ENCODE data around the gene URAD. TPM values are rescaled to one million over a fixed set of nuclear protein-coding genes. Genes with fewer than 3 reads are reported as not detected.
A peak's percentile ranks its signal among the peaks of the same experiment; 100 is the strongest.
"Not testable (repeated sequence)": the region's sequence is repeated elsewhere in the genome, so short reads cannot be mapped to it uniquely, and the experiment has no call there.

Gene URAD, protein sequence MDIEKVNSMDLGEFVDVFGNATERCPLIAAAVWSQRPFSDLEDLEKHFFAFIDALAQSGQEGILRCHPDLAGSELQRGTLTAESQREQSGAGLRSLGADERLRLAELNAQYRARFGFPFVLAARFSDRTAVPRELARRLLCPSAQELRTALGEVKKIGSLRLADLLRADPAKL
- not detected in 2 replicates for total RNA-seq (2014; rRNA removed; shearing (Covaris generic))

DNA sequence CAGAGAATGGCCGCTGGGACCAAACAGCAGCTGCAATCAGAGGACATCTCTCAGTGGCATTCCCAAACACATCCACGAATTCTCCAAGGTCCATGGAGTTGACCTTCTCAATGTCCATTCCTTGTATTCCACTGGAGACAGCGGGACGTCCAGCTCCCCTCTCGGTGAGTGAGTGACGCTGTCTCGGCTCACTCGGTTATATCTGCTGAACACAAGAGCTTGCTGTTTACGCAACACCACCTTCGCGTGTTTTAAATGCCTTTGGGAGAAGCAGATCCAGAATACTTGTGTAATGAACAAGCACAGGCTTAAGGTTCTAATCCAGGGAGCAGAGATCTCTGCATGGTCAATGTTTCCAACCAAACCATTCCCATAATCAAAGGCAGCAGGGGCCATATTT lies at the start of gene URAD:
Gene URAD (minus strand): TSS at position 174 of the 400 bp plus-strand sequence. CDS start 56 bp downstream, at position 118.
- DNase-seq (ENCODE audit: low spot score) = no peak

DNA sequence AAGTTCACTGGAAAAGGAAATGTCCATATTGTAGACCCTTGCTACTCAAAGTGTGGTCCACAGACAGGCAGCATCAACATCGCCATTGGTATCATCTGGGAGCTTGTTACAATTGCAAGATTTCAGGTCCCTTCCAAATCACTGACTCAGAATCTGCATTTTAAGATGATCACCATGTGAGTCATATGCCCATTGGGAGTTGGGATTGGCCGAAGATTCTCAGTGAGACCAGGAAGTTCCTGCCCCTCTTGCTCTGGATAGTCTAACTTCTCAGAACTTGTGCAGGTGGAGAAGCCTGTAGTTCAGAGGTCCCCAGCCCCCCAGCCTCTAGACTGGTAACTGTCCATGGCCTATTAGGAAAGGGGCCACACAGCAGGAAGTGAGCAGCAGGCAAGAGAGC lies 48.9 kb upstream of the URAD start:
- DNase-seq (ENCODE audit: low spot score) = peak; percentile 4

DNA sequence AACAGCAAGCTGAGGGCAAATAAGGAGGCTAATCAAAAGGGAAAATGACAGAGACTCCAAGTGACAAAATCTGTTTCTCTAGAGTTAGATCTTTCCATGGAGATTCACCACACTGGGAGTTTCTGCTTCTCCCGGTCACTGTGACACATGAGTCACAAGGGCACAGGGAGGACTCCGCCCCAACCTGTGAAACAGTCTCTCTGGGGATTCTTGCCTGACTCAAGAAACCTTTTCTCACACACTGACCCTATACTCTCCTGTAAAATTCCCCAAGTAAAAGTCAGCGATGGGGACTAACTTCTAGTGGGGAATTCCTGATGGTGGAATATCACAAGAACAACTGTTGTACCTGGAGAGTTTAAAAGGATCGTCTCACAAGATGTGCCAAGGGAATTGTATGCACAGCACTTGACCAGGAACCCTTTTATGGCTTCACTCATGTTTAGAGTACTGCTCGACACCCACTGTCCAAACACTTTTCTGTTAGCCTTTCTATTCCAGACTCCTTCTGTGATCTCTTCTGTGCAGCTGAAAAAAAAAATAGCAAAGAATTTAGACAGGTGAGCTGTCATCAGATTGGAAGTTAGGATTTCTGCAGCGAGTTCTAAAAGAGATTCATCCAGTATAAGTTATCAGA lies 46.8 kb upstream of the URAD start:
- no peak for DNase-seq (ENCODE audit: low spot score)

DNA sequence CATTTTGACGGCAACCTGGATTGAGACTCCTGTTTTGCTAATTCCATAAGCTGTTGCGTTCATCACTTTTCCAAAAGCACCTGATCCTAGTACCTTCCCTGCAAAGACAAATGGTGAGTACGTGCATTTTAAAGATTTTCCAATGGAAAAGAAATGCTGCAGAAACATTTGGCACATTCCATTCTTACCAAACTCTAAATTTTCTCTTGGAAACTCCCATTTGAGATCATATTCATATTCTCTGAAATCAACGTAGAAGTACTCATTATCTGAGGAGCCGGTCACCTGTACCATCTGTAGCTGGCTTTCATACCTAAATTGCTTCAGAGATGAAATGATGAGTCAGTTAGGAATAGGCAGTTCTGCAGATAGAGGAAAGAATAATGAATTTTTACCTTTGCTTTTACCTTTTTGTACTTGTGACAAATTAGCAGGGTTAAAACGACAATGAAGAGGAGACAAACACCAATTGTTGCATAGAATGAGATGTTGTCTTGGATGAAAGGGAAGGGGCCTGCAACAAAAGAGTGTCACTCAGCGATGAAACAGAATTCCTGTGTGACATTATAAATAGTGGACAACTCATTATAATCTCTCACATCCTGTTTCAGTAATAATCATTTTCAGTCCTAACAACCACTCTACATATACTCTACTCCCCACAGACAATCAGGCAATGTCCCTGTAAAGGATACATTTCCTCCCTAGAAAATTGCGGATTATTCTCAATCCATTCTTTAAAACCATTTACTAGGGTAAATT lies 45.6 kb upstream of the URAD start:
- no peak for DNase-seq (ENCODE audit: low spot score)

DNA sequence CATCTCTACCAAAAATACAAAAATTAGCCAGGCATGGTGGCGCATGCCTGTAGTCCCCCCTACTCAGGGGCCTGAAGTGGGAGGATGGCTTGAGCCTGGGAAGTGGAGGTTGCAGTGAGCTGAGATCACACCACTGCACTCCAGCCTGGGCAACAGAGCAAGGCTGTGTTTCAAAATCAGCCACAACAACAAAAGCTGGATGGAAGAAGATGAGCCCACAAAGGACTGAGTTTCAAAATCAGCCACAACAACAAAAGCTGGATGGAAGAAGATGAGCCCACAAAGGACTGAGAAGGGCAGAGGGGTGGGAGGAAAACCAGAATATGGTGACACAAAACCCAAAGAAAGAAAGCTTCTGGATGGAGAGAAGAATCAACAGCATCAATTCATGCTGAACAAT lies 43.9 kb upstream of the URAD start:
- not testable (repeated sequence) for DNase-seq (ENCODE audit: low spot score)

DNA sequence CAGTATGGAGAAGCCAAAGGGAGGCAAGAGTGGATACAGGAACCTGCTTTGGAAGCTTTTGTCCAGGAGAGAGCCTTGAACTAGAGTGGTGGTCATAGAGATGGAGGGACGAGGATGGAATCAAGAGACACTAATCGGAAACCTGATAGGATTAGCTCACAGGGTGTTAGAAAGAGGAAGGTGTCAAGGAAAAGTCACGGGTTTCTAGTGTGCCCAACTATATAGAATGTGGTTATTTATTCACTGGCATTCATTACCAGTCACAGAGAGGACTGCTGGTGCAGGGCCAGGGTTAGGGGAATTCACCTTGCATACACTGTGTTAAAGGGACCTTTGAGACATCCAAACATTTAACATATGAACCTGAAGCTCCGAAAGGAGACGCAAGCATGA lies 43.4 kb upstream of the URAD start:
- DNase-seq (ENCODE audit: low spot score) = no peak

DNA sequence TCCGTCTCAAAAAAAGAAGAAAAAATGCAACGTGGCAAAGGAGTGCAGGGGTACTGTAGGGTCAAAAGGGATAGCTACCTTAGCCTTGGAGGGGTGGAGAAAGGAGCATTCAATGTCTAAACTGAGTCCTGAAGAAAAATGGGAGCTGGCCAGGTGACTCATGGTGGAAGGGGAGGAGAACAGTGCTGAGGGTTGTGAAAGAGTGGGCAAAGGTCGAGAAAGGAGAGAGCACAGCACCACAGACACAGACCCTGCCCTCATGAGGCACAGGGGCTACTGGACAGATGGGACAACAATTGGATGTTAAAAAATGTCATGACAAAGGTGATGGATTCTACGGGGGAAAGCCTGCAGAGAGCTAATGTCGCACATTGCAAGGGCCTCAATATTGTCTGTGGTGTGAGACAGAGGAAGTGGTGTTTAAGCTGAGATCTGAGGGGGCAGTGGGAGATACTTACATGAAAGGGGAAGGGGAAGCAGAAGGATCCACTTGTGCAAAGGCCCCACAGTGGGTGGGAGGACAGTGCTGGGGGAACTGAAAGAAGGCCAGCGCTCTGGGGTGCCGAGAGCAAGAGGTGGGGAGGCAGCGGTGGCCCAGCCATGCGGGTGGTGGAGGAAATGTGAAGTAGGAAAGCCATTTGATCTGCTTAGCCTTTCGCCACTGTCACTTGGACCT lies 42.9 kb upstream of the URAD start:
- no peak for DNase-seq (ENCODE audit: low spot score)

DNA sequence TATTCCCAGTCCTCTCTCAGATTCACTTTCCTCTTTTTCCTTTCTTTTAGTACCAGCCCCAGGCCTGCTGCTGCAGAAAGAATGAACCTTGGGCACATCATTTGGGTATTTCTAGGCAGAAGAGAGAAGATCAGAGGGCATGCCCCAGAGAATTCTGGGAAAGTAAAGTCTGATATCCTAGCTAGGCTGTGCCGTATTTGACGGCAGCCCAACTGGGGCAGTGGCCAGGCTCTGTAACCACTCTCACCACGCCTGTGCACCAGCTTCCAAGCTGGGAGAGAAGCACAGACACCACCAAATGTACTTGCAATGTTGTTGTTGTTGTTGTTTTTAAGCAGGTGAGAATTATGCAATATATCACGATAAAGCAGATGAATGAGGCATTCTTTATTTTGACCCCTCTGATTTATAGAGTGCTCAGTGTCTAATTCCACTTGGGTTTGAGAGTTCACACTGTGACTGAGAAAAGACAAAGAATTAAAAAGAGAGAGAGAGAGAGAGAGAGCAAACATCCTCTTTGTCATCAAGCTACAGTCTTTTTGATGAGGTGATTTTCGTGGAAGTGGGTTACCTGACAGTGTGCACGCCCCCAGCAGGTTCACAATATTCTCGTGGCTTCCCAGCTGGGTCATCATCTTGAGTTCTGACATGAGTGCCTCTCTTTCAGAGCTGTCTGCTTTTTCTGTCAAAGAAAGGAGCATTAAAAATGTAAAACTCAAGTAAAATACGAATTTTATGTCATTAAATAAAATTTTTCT lies 39.3 kb upstream of the URAD start:
- no peak for DNase-seq (ENCODE audit: low spot score)

DNA sequence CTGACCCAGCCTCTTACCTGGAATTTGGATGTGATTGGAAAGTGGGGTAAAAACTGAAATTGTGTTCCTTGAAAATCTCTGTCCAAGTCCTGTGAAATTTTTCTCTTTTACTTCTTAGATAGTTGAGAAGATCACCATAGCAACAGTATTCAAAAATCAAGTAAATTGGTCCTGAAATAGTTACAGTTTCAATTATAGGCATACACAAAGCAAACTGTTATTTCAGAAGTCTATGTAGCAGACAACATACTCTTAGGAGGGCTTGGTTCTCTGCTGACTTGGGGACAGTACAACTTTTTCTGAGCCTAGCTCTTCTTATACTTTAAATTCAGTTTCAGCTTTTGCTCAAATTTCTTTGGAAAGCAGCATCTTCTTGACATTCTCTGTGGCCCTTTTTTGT lies 38.6 kb upstream of the URAD start:
- no peak for DNase-seq (ENCODE audit: low spot score)

DNA sequence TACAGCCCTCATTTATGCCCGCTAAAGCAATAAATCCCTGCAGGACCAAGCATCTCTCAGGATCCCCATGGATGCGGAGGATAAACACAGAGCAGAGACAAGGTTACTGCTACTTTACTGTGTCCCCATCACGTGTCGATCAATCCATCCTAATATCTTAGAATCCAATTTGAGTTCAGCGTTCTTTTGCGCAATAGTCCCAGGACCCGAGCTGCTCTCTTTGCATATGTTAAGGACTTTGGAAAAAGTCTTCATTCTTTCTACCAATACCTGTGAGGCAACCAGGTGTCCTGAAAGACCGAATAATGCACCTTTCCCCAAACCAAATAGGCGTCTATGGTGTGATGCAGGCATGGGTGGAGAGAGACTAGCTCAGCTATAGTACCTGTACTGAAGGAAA lies 38.0 kb upstream of the URAD start:
- no peak for DNase-seq (ENCODE audit: low spot score)

DNA sequence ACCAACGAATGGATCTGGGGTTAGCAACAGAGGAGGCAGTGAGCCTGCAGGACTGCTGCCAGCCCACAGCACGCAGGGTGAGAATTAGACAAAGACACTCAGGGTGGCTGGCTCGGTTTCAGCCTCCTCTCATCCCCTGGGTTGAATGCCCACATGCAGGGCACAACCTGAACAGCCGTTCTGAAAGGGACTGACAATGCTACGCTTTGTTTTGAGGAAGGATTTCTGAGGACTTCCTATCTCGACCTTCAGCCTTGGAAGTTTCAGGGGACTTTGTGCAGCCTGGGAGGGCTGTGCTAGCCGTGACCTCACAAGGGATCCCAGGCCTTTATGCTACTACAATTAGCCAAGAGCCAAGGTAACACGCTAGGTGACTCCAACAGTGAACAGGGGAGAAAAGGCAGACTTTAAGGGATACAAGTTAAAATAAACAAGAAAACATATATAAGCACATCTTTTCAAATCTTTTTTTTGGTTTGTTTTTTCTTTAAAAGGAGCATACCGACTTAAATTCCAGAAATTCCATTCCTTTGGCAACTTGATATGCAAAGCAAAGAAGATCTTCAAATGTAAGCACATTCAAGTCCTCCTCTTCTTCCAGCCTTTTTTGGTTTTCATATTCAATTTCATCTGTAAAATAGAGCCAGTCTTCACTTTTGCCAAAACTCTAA lies 34.5 kb upstream of the URAD start:
- no peak for DNase-seq (ENCODE audit: low spot score)

DNA sequence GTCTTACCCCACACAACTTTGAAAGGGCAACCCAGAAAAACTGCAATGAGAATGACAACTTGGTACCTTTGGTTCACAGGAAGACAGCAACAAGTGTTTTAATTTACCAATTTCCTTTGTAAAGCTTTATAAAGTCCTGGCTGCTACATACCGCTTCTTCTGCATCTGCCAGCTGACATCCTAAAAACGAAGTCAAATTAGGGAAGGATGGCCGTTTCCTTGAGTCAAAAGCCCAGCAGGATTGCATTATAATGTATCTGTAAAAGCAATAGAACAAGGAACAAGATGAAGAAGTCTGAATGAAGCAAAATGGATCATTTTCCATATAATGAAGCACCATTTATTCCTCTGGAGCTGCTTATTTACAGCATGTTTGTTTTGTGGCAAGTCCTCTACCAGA lies 25.8 kb upstream of the URAD start:
- no peak for DNase-seq (ENCODE audit: low spot score)

DNA sequence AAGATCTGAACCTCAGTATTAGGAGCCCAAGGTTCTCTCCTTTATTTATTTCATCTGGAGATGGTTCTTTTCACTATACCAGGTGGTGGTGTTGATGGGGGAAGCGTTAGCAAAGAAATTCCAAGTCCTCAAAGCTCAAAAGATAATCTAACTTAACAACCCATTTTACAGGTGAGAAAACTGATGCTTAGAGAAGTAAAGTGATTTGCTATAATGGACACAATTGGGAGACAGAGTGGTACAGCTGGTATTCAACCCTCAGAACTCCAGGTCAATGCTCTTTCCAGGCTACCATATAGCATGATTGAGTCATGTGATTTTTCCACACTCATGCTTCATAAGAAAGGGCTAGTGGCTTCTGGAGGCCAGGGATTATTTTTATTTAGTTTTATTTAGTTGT lies 25.0 kb upstream of the URAD start:
- DNase-seq (ENCODE audit: low spot score) = no peak

DNA sequence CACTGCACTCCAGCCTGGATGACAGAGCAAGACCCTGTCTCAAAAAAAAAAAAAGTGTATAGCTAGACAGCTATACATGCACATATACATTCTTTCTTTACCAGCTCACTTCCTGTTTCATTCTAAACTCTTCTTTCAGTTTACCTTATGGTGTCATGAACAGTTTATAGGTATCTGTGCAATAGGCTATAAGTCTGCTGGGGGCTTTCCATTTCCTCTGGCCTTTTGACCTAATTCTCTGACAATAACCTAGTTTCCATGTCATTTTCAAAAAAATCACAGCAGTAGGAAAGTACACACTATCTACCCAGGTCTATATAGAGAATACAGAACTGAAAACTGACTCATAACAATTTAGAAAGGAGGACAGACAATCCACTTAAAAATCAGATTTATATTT lies 24.4 kb upstream of the URAD start:
- DNase-seq (ENCODE audit: low spot score) = no peak

DNA sequence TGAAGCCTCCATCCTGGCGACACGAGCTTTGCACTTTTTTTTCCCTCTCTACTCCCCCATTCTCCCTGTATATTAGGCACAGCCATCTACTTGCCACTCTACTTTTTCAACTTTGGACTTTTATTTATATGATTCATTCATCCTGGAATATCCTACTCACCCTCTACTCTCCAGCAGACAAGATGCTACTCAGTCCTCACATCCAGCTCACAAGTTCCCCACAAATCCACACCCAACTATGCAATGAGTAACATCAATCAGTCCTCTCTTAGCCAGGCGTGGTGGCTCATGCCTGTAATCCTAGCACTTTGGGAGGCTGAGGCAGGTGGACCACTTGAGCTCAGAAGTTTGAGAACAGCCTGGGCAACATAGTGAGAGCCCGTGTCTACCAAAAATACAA lies 23.9 kb upstream of the URAD start:
- DNase-seq (ENCODE audit: low spot score) = no peak

DNA sequence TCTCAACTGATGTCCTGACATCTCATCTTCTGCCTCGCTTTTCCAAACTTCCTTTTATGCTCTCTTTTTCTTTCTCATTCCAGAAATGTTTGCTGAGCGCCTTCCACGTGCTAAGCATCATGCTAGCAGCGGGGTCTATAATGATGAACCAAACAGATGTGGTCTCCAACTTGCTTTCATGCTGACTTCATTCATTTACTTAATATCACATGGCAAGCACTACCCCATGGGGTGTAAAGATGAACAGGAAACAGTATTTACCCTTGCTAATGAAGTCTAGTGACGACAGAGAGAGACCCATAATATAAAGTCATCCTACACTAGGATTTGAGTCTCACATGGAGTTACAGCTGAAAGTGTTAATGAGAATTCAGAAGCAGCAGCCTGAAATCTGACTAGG lies 21.6 kb upstream of the URAD start:
- no peak for DNase-seq (ENCODE audit: low spot score)

DNA sequence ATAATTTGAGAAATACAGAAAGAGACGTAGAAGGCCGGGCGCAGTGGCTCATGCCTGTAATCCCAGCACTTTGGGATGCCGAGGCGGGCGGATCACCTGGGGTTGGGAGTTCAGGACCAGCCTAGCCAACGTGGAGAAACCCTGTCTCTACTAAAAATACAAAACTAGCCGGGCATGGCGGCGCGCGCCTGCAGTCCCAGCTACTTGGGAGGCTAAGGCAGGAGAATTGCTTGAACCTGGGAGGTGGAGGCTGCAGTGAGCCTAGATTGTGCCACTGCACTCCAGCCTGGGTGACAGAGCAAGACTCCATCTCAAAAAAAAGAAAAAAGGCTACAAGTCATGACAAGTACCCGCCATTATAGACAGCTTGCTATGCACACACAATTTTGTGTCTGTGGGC lies 16.5 kb upstream of the URAD start:
- not testable (repeated sequence) for DNase-seq (ENCODE audit: low spot score)

DNA sequence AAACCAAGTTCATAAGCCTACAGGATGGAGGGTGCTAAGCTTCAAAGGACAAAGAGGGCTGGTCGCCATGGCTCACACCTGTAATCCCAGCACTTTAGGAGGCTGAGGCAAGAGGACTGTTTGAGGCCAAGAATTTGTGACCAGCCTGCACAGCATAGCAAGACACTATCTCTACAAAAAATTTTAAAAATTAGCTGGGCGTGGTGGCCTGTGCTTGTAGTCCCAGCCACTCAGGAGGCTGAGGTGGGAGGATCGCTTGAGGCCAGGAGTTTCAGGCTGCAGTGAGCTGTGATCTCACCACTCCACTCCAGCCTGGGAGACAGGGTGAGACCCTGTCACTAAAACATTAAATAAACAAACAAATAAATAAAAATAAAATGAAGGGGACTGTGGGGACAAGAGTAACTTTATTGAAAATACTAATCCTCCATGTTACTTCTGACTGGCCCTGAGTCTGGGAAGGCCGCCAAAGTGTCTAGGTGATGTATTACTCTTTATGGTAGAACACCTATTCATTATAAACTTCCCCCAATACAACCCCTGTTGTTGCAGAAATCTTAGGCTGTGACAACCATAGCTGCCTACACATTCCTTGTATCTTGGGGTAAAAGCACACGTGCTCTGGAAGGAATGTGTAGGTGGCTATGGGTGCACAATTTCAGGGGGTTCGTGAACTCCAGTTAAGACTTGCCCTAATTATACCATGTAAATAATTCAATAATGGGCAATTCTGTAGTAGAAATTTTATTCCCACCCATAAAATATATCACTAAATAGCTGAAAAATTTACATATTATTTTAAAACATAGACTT lies 14.6 kb upstream of the URAD start:
- DNase-seq (ENCODE audit: low spot score) = no peak

DNA sequence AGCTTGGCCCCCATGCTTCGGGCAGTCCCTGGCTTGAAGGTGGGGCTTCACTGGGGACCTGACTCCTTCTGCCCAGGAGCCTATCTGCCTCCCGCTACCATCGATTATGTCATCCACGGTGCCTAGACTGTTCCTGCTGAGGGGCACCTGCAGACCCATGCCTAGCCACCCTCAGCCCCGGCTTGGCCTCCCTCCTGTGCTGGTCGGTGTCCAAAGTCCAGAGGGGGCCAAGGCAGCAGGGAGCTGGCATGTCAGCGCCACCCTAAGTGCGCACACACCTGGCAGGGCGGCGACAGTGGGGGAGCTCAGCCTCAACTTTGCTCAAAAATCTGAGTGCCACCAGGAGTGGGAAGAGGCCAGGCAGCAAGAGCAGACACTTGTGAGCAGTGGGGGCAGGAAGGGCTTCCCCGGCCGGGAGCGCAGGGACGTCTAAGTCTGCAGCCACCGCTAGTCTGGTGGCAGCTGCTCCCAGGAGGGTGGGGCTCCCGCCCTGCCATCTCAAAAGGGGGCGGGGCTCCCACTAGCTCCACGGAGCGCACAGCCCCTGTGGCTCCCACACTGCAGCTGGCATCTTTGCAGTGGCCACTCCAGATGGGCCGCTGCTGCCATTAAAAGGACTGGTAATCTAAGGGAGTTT lies 13.5 kb upstream of the URAD start:
- DNase-seq (ENCODE audit: low spot score) = no peak

DNA sequence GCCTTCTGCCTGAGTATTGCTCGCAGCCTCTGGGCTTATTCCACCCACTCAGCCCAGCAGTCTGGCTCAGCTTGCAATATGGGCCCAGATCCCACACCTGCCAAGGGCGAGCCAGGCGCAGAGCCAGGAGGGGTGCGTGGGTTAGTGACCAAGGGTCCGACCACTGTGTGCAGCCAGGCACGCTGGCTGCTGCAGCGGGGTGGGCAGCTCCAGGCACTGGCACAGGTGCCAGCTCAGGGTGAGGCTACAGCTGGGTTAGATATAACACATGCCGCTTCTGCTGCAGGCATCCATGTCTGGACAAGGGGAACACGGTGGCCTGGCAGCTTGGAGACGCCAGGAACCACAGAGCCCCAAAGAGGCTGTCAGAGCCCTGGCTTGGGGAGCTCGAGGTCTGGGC lies 12.6 kb upstream of the URAD start:
- DNase-seq (ENCODE audit: low spot score) = no peak
